ENCODE results near the gene BCAS2.

BCAS2 gene

GRCh38 chr1:114554577-114554976 lies 26.8 kb downstream of the BCAS2 start:
- DNase-seq = no peak

GRCh38 chr1:114552106-114552639 lies 29.2 kb downstream of the BCAS2 start:
- no peak for DNase-seq

- DNase-seq = no peak
Measured at GRCh38 chr1:114551400-114551799, 30.0 kb downstream of the BCAS2 start.

- DNase-seq = no peak
Measured at GRCh38 chr1:114550336-114550735, 31.1 kb downstream of the BCAS2 start.

- DNase-seq = no peak
Measured at GRCh38 chr1:114549137-114549536, 32.3 kb downstream of the BCAS2 start.

GRCh38 chr1:114547076-114547475 lies 34.3 kb downstream of the BCAS2 start:
- DNase-seq = no peak

GRCh38 chr1:114545796-114546195 lies 35.6 kb downstream of the BCAS2 start:
- no peak for DNase-seq

- DNase-seq = no peak
Measured at GRCh38 chr1:114545315-114545714, 36.1 kb downstream of the BCAS2 start.

GRCh38 chr1:114540821-114541220 lies 40.6 kb downstream of the BCAS2 start:
- DNase-seq = no peak

- no peak for DNase-seq
Measured at GRCh38 chr1:114540272-114540671, 41.1 kb downstream of the BCAS2 start.

- no peak for DNase-seq
Measured at GRCh38 chr1:114536043-114536442, 45.4 kb downstream of the BCAS2 start.

GRCh38 chr1:114535401-114535800 lies 46.0 kb downstream of the BCAS2 start:
- DNase-seq = no peak

- no peak for DNase-seq
Measured at GRCh38 chr1:114531094-114531493, 50.3 kb downstream of the BCAS2 start.

GRCh38 chr1:114530224-114530623 lies 51.2 kb downstream of the BCAS2 start:
- DNase-seq = no peak

- DNase-seq = no peak
Measured at GRCh38 chr1:114524944-114525343, 56.5 kb downstream of the BCAS2 start.

- DNase-seq = no peak
Measured at GRCh38 chr1:114522264-114522575, 59.2 kb downstream of the BCAS2 start.

- DNase-seq = no peak
Measured at GRCh38 chr1:114521396-114522263, 59.8 kb downstream of the BCAS2 start.

All from stimulated activated naive CD4-positive, alpha-beta T cell treated with Interleukin-2 at 50 U/mL for 16 hours (primary cell).